ENCODE data around the gene ZNF154.
"Not testable (repeated sequence)": the region's sequence is repeated elsewhere in the genome, so short reads cannot be mapped to it uniquely, and the experiment has no call there.

Gene ZNF154

GRCh38 chr19:57708641-57709361, at the start of gene ZNF154:
Gene ZNF154, minus strand, starts transcription at chr19:57709204. Its CDS starts 233 bp downstream, at chr19:57708971.
- DNase-seq = no peak

GRCh38 chr19:57757941-57758340, 48.9 kb upstream of the ZNF154 start:
- no peak for DNase-seq

- DNase-seq = no peak
Measured at GRCh38 chr19:57755031-57755430, 46.0 kb upstream of the ZNF154 start.

- no peak for DNase-seq
Measured at GRCh38 chr19:57754091-57754673, 45.2 kb upstream of the ZNF154 start.

GRCh38 chr19:57748029-57748428, 39.0 kb upstream of the ZNF154 start:
- DNase-seq = no peak

GRCh38 chr19:57747472-57747807, 38.4 kb upstream of the ZNF154 start:
- DNase-seq = no peak

- peak; percentile 94 for DNase-seq
Measured at GRCh38 chr19:57746580-57747471, 37.8 kb upstream of the ZNF154 start, which contains the start of gene ZNF776. Gene ZNF776, plus strand, starts transcription at chr19:57746815. Its CDS starts 244 bp downstream, at chr19:57747059.

GRCh38 chr19:57738770-57739169, 29.8 kb upstream of the ZNF154 start:
- not testable (repeated sequence) for DNase-seq

GRCh38 chr19:57738320-57738719, 29.3 kb upstream of the ZNF154 start:
- DNase-seq = not testable (repeated sequence)

GRCh38 chr19:57720878-57721277, 11.9 kb upstream of the ZNF154 start:
- no peak for DNase-seq

GRCh38 chr19:57719901-57720519, 11.0 kb upstream of the ZNF154 start:
- no peak for DNase-seq

GRCh38 chr19:57719424-57719823, 10.4 kb upstream of the ZNF154 start:
- no peak for DNase-seq

- no peak for DNase-seq
Measured at GRCh38 chr19:57712222-57712621, 3.2 kb upstream of the ZNF154 start.

GRCh38 chr19:57709616-57710015, 612 bp upstream of the ZNF154 start:
- no peak for DNase-seq

- DNase-seq = no peak
Measured at GRCh38 chr19:57706346-57706745, 2.7 kb downstream of the ZNF154 start.

GRCh38 chr19:57701625-57702024, 7.4 kb downstream of the ZNF154 start:
- no peak for DNase-seq

- DNase-seq = no peak
Measured at GRCh38 chr19:57689750-57690149, 19.3 kb downstream of the ZNF154 start.

- DNase-seq = no peak
Measured at GRCh38 chr19:57688011-57688763, 20.8 kb downstream of the ZNF154 start.

- no peak for DNase-seq
Measured at GRCh38 chr19:57687363-57688010, 21.5 kb downstream of the ZNF154 start.

GRCh38 chr19:57686727-57687126, 22.3 kb downstream of the ZNF154 start:
- no peak for DNase-seq

- DNase-seq = no peak
Measured at GRCh38 chr19:57682226-57682766, 26.7 kb downstream of the ZNF154 start.

- no peak for DNase-seq
Measured at GRCh38 chr19:57675881-57676280, 33.1 kb downstream of the ZNF154 start.
